Measurements from ENCODE around the gene GRIA3. TPM values are rescaled to one million over a fixed set of nuclear protein-coding genes. Genes with fewer than 3 reads are reported as not detected.
"Not testable (repeated sequence)": the region's sequence is repeated elsewhere in the genome, so short reads cannot be mapped to it uniquely, and the experiment has no call there.

The GRIA3 gene
- total RNA-seq, 3 donors from 2014 or later, result 0.51 to 1.2 (median 0.72) TPM

- no peaks in the 10 kb centered on the region for H3K9me3 ChIP-seq
- H3K36me3 ChIP-seq (ENCODE audit: low read depth), result no peaks in the 10 kb centered on the region
- ATAC-seq (no peak), DNase-seq (no peak)
- intact Hi-C loops (cut with DNase I, micrococcal nuclease), result no loop called here
- no peaks in the 10 kb centered on the region for H3K4me1 ChIP-seq (ENCODE audit: low read depth)
- TF ChIP-seq CTCF (IDR thresholded peaks at IDR 0.05), result no peak
- H3K4me3 ChIP-seq, result no peak overlapping the region
Measured at GRCh38 chrX:123424546-123424945, 240.5 kb downstream of the GRIA3 start.

- intact Hi-C loops (cut with DNase I, micrococcal nuclease), result no loop called here
- no peak for TF ChIP-seq CTCF (IDR thresholded peaks at IDR 0.05)
- Histone ChIP-seq H3K4me3 (no peak overlapping the region), H3K36me3 (ENCODE audit: low read depth) (no peaks in the 10 kb centered on the region), H3K9me3 (no peaks in the 10 kb centered on the region), H3K4me1 (ENCODE audit: low read depth) (no peaks in the 10 kb centered on the region)
- ATAC-seq (no peak), DNase-seq (no peak)
Measured at GRCh38 chrX:123425471-123425870, 241.4 kb downstream of the GRIA3 start.

- no peak for DNase-seq
- intact Hi-C loops (cut with DNase I, micrococcal nuclease), result no loop called here
- ATAC-seq, result no peak
- Histone ChIP-seq H3K9me3 (no peaks in the 10 kb centered on the region), H3K4me3 (no peak overlapping the region), H3K4me1 (ENCODE audit: low read depth) (no peaks in the 10 kb centered on the region), H3K36me3 (ENCODE audit: low read depth) (no peaks in the 10 kb centered on the region)
- no peak for TF ChIP-seq CTCF (IDR thresholded peaks at IDR 0.05)
Measured at GRCh38 chrX:123425904-123426303, 241.8 kb downstream of the GRIA3 start.

GRCh38 chrX:123432361-123433150 lies 248.5 kb downstream of the GRIA3 start:
- DNase-seq, result no peak
- intact Hi-C loops (cut with DNase I, micrococcal nuclease), result no loop called here
- H3K36me3 ChIP-seq (ENCODE audit: low read depth), result no peaks in the 10 kb centered on the region
- H3K4me3 ChIP-seq, result no peak overlapping the region
- H3K4me1 ChIP-seq (ENCODE audit: low read depth), result no peaks in the 10 kb centered on the region
- TF ChIP-seq CTCF (IDR thresholded peaks at IDR 0.05), result no peak
- no peaks in the 10 kb centered on the region for H3K9me3 ChIP-seq
- no peak for ATAC-seq

GRCh38 chrX:123436512-123437136 lies 252.5 kb downstream of the GRIA3 start:
- no peaks in the 10 kb centered on the region for H3K9me3 ChIP-seq
- H3K36me3 ChIP-seq (ENCODE audit: low read depth), result no peaks in the 10 kb centered on the region
- TF ChIP-seq CTCF (IDR thresholded peaks at IDR 0.05), result no peak
- ATAC-seq (no peak), DNase-seq (no peak)
- H3K4me1 ChIP-seq (ENCODE audit: low read depth), result no peaks in the 10 kb centered on the region
- intact Hi-C loops (cut with DNase I, micrococcal nuclease), result no loop called here
- no peak overlapping the region for H3K4me3 ChIP-seq

GRCh38 chrX:123439926-123440325 lies 255.8 kb downstream of the GRIA3 start:
- ATAC-seq; H3K36me3 ChIP-seq (ENCODE audit: low read depth); H3K4me1 ChIP-seq (ENCODE audit: low read depth); H3K9me3 ChIP-seq; DNase-seq; H3K4me3 ChIP-seq; intact Hi-C loops (cut with DNase I, micrococcal nuclease): not testable (repeated sequence)
